ENCODE data around the gene STARD5. TPM values are rescaled to one million over a fixed set of nuclear protein-coding genes. Genes with fewer than 3 reads are reported as not detected.

Gene STARD5
- total RNA-seq, 1 donor from 2014 or later = 4.0 TPM

DNA sequence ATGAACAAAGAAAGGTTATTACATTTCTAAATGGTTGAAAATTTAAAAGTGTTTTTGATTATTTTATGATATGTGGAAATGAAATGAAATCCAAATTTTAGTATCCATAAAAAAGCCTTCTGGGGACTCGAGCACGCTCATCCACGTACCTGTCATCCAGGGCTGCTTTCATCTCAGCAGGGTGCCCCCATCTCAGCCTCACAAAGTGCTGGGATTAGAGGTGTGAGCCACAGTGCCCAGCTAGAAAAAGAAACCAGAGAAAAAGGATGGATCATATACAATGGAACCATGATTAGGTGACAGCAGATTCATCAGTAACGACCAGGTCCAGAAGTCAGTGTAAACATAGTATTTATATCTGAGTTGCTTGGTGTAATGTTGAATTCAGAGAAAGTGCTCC is 49.7 kb downstream of the STARD5 start:
- DNase-seq (ENCODE audit: low spot score, unreplicated experiment) = no peak
- peaks cover 7% of the 10 kb centered on the region for H3K9me3 Mint-ChIP-seq (ENCODE audit: low read depth)
- peaks cover 4% of the 10 kb centered on the region for H3K4me1 Mint-ChIP-seq (ENCODE audit: low read depth)
- H3K27me3 Mint-ChIP-seq = peaks cover 2% of the 10 kb centered on the region
- TF ChIP-seq, protein P1, sequence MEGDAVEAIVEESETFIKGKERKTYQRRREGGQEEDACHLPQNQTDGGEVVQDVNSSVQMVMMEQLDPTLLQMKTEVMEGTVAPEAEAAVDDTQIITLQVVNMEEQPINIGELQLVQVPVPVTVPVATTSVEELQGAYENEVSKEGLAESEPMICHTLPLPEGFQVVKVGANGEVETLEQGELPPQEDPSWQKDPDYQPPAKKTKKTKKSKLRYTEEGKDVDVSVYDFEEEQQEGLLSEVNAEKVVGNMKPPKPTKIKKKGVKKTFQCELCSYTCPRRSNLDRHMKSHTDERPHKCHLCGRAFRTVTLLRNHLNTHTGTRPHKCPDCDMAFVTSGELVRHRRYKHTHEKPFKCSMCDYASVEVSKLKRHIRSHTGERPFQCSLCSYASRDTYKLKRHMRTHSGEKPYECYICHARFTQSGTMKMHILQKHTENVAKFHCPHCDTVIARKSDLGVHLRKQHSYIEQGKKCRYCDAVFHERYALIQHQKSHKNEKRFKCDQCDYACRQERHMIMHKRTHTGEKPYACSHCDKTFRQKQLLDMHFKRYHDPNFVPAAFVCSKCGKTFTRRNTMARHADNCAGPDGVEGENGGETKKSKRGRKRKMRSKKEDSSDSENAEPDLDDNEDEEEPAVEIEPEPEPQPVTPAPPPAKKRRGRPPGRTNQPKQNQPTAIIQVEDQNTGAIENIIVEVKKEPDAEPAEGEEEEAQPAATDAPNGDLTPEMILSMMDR (IDR thresholded peaks at IDR 0.05; ENCODE audit: unreplicated experiment) = no peak
- H3K4me3 Mint-ChIP-seq (ENCODE audit: low read depth) = no peak overlapping the region
- H3K27ac Mint-ChIP-seq = no peak overlapping the region
- peaks cover 3% of the 10 kb centered on the region for H3K36me3 Mint-ChIP-seq (ENCODE audit: insufficient read depth)

DNA sequence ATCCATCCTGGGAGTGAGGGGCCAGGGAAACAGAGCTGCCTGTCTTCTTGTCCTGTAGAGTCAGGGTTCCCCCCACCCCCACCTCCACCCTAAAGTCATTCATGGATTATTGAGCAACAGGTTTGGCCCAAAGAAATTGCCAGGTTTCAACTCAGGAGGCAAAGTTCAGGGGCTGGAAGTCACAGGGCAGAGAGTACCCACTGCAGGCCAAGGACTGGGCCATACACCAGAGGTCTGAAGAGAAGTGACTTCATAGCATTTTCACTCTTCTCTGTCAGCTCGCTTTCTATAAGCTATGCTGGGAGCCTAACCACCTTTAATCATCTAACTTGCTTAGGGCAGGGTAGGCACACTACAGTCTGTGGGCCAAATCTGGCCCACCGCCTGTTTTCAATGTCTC is 50.1 kb downstream of the STARD5 start:
- Mint-ChIP-seq H3K9me3 (ENCODE audit: low read depth) (peaks cover 7% of the 10 kb centered on the region), H3K4me3 (ENCODE audit: low read depth) (no peak overlapping the region), H3K4me1 (ENCODE audit: low read depth) (peaks cover 4% of the 10 kb centered on the region), H3K36me3 (ENCODE audit: insufficient read depth) (peaks cover 3% of the 10 kb centered on the region), H3K27me3 (peaks cover 2% of the 10 kb centered on the region), H3K27ac (no peak overlapping the region)
- no peak for DNase-seq (ENCODE audit: low spot score, unreplicated experiment)
- TF ChIP-seq, protein P1 (IDR thresholded peaks at IDR 0.05; ENCODE audit: unreplicated experiment) = no peak

DNA sequence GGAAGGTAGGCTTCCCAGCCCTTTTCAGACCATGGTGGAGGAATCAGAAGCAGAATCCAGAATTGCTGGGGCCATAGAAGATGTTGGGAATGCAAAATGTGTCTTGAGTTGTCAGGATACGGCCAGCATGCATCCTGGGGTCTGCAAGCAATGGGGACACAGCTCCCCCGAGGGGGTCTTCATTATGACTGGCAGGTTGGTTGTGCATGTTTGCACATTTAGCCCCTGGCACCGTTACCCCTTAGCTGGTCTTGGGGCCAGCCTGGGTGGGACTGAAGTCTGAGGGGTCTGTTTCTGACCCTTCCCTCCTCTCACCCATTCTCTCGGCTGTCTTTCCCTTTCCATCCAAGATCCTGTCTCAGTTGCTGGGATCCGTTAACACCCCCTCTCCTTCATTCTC is 50.7 kb downstream of the STARD5 start:
- Mint-ChIP-seq H3K36me3 (ENCODE audit: insufficient read depth) (peaks cover 3% of the 10 kb centered on the region), H3K27ac (no peak overlapping the region), H3K9me3 (ENCODE audit: low read depth) (peaks cover 7% of the 10 kb centered on the region), H3K27me3 (peaks cover 2% of the 10 kb centered on the region), H3K4me1 (ENCODE audit: low read depth) (peaks cover 4% of the 10 kb centered on the region), H3K4me3 (ENCODE audit: low read depth) (no peak overlapping the region)
- TF ChIP-seq, protein P1 (IDR thresholded peaks at IDR 0.05; ENCODE audit: unreplicated experiment) = no peak
- DNase-seq (ENCODE audit: low spot score, unreplicated experiment) = no peak

DNA sequence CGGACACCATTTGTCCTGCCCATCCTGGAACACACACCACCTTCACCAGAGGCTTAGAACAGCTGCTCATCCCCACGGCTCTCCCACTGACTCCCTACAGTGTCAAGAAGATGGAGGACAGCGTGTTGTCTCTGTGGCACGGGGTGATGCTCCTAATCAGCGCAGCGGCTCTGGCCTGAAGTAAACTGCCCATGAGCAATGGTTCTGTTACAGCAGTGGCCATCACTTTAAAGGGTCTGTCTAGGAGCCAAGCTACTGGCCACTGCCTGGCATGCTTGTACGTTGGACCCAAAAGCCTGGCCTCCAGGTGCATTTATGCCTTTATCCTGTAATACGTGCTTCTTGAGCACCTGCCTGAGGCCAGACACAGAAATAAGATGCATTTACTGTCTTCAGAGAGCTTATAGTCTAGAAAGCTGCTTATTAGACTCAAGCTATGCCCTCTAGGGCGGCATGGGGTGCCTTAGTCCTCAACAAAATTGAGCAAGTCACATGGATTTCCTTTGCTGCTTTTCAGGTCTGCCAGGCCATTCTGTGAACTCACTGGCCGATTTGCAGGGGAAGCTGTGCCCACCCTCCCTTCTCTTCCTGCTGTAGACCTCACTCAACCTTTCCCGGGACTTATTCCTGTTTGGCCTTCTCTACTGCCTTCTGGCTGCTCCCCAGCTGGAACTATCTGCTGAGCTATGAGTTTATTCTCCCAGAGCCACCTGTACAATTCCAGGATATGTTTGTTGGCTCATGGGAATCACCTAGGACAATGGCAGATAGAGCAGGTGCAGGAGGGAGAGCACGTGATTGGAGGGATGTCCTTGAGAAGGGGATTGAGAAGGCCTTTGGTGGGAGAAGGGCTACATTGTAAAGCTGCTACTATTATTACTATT is 51.9 kb downstream of the STARD5 start:
- DNase-seq (ENCODE audit: low spot score, unreplicated experiment) = no peak
- Mint-ChIP-seq H3K4me1 (ENCODE audit: low read depth) (peaks cover 4% of the 10 kb centered on the region), H3K9me3 (ENCODE audit: low read depth) (peaks cover 6% of the 10 kb centered on the region), H3K27me3 (peaks cover 14% of the 10 kb centered on the region), H3K4me3 (ENCODE audit: low read depth) (no peak overlapping the region), H3K36me3 (ENCODE audit: insufficient read depth) (peaks cover 2% of the 10 kb centered on the region), H3K27ac (no peak overlapping the region)
- TF ChIP-seq, protein P1 (IDR thresholded peaks at IDR 0.05; ENCODE audit: unreplicated experiment) = no peak

DNA sequence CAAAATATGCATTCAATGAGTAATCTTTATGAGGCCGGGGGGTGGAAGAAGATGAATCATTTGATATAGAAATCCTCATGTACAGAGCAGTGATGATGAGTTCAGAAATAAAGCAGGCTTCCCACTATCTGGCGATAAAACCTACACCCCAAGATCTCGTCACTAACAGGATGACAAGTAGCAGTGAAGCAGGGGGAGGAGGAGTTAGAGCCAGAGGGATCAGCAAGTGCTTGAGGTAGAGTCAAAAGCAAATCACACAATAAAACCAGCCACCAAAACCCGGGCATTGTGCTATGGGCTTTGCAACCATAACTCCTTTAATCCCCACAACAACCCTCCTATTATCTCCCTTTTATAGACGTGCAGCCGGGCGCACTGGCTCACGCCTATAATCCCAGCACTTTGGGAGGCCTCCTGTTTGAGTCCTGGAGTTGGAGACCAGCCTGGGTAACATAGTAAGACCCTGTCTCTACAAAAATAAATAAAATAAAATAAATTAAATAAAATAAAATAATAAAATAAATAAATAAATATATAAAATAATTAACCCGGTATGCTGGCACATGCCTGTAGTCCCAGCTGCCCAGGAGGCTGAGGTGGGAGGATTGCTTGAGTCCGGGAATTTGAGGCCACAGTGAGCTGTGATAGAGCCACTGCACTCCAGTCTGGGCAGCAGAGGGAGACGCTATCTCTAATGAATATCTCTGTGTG is 53.0 kb downstream of the STARD5 start:
- Mint-ChIP-seq H3K4me1 (ENCODE audit: low read depth) (peaks cover 6% of the 10 kb centered on the region), H3K4me3 (ENCODE audit: low read depth) (no peak overlapping the region), H3K27ac (no peak overlapping the region), H3K27me3 (peaks cover 17% of the 10 kb centered on the region), H3K9me3 (ENCODE audit: low read depth) (no peaks in the 10 kb centered on the region), H3K36me3 (ENCODE audit: insufficient read depth) (no peaks in the 10 kb centered on the region)
- TF ChIP-seq, protein P1 (IDR thresholded peaks at IDR 0.05; ENCODE audit: unreplicated experiment) = no peak
- no peak for DNase-seq (ENCODE audit: low spot score, unreplicated experiment)

All from progenitor cell of endocrine pancreas (in vitro differentiated cells).